Pancreas (tissue), 10 donors: ENCODE measurements around the gene GABBR2. TPM values are rescaled to one million over a fixed set of nuclear protein-coding genes. Genes with fewer than 3 reads are reported as not detected.

Experiments
- ATAC-seq, 4 donors: fragments of 200-7000 bp; cut with Tn5 transposase; one replicate each; pipeline versions ENCODE4 v1.8.0 to v1.9.1; 2020; ENCODE audit warnings: mild to moderate bottlenecking in 4 of 4, moderate library complexity in 4 of 4
- DNase-seq, 6 donors: peaks; one replicate each; pipeline ENCODE4 v3.0.0-alpha.2; 2020
- FAIRE-seq: peaks from 2 replicates; lab custom pipeline; 2012; peaks lifted over from hg19 to GRCh38; lab: Jason Lieb, UNC
- H3K27ac ChIP-seq, 4 donors: fragments of 200-600 bp; sonication (generic); 1 replicate in 3 of 4; 2 replicates in 1 of 4; pipeline versions ENCODE4 v1.5.0 to v1.8.0; 2020
- H3K27me3 ChIP-seq, 4 donors: fragments of 200-600 bp; one replicate each; pipeline ENCODE4 v1.8.0; 2021
- H3K36me3 ChIP-seq, 3 donors: fragments of 200-600 bp; sonication (generic) in 1 of 3; one replicate each; pipeline versions ENCODE4 v1.5.0 to v1.8.0; 2020 to 2021
- H3K4me1 ChIP-seq, 3 donors: fragments of 200-600 bp; one replicate each; pipeline ENCODE4 v1.8.0; 2021
- H3K4me3 ChIP-seq, 4 donors: fragments of 200-600 bp; sonication (generic) in 2 of 4; one replicate each; pipeline versions ENCODE4 v1.5.0 to v1.8.0; 2020 to 2021
- H3K9me3 ChIP-seq, 4 donors: fragments of 200-600 bp; one replicate each; pipeline ENCODE4 v1.8.0; 2021
- CTCF ChIP-seq, 4 donors: fragments of 200-600 bp; sonication (generic) in 3 of 4; IDR thresholded peaks; one replicate each; pipeline versions ENCODE4 v1.5.0 to v1.8.0; 2021; ENCODE audit warnings: antibody characterized with exemption in 4 of 4
- WGBS, 2 donors: extraction: QIAGEN DNeasy Blood & Tissue Kit; methylation state at CpG; one replicate each; pipeline ENCODE4 v1.1.7; 2013; 5-methylcytosine and 5-hydroxymethylcytosine counted together
- intact Hi-C, 3 donors: fragments of 100-400 bp; cut with DNase I; formaldehyde crosslinking; loops; one replicate each; pipeline versions ENCODE4 v1.11.1 to v1.14.2; 2022
- polyA plus RNA-seq, 2 donors: library from polyadenylated mRNA; stranded (reverse); fragments of 200-250 nt; gene quantifications; one replicate each; pipeline ENCODE4 v1.2.3, GENCODE V29; 2013
- total RNA-seq, 6 donors: library from RNA; stranded (reverse); fragmentation: NEBNext Ultra II Directional in 4 of 6; extraction: Animal tissue kit (Norgen Biotek cat#: 25700) in 4 of 6; gene quantifications; one replicate each; pipeline versions ENCODE4 v1.2.1 to v1.2.4, GENCODE V29; 2021 to 2023
- donor health status: healthy with polysubstance abuse.
- donor health status: DM: no; HTN: no; CAD: no; lungs with moderate emphysema.
- donor health status: DM: no; HTN: no; CAD: no.
- donor health status: control.
- donor health status: control.
- donor health status: Bipolar disorder and iron deficiency.
- donor health status: DM: yes; HTN: yes; CAD: no.
- donor health status: DM: no; HTN: no; CAD: no.
- donor health status: DM: no; HTN: no; CAD: no.
- donor health status: DM: yes; HTN: yes; CAD: no.

Gene GABBR2
- total and polyA plus RNA-seq, 8 donors, result 0.04 to 0.14 (median 0.07) TPM; not detected in 4

- ATAC-seq, result no peak
Measured at GRCh38 chr9:98576859-98577258, 131.9 kb downstream of the GABBR2 start.

GRCh38 chr9:98576354-98576753, 132.4 kb downstream of the GABBR2 start:
- H3K4me1 ChIP-seq, result no peaks in the 10 kb centered on the region
- no peak for ATAC-seq
- no peaks in the 10 kb centered on the region for H3K36me3 ChIP-seq
- H3K27ac ChIP-seq, result no peak overlapping the region
- H3K9me3 ChIP-seq, result no peaks in the 10 kb centered on the region
- intact Hi-C loops, result no loop called here
- DNase-seq, result no peak
- no peak for FAIRE-seq
- no peaks in the 10 kb centered on the region for H3K27me3 ChIP-seq
- no peak for TF ChIP-seq CTCF (IDR thresholded peaks at IDR 0.05)
- WGBS, 2 donors, result 89 to 90% methylated on average over 3 of the region's 3 CpGs
- H3K4me3 ChIP-seq, result no peak overlapping the region

More at GRCh38 chr9:98576859-98577258, 131.9 kb downstream of the GABBR2 start:
- H3K36me3 ChIP-seq, result no peaks in the 10 kb centered on the region
- no peak overlapping the region for H3K27ac ChIP-seq
- WGBS, 2 donors, result 69 to 81% methylated on average over 3 of the region's 3 CpGs
- no peak for TF ChIP-seq CTCF (IDR thresholded peaks at IDR 0.05)
- H3K27me3 ChIP-seq, result no peaks in the 10 kb centered on the region
- intact Hi-C loops, result no loop called here
- H3K4me3 ChIP-seq, result no peak overlapping the region
- H3K9me3 ChIP-seq, result no peaks in the 10 kb centered on the region
- DNase-seq (no peak), FAIRE-seq (no peak)
- H3K4me1 ChIP-seq, result no peaks in the 10 kb centered on the region

GRCh38 chr9:98575379-98576346, 133.1 kb downstream of the GABBR2 start:
- Histone ChIP-seq H3K4me3 (no peak overlapping the region), H3K4me1 (no peaks in the 10 kb centered on the region), H3K27ac (no peak overlapping the region), H3K27me3 (no peaks in the 10 kb centered on the region), H3K36me3 (no peaks in the 10 kb centered on the region), H3K9me3 (no peaks in the 10 kb centered on the region)
- intact Hi-C loops, result no loop called here
- no peak for DNase-seq
- no peak for TF ChIP-seq CTCF (IDR thresholded peaks at IDR 0.05)
- WGBS, 2 donors, result 64 to 76% methylated on average over 13 of the region's 13 CpGs
- no peak for FAIRE-seq
- ATAC-seq, result no peak

- DNase-seq, result no peak
- no peak for FAIRE-seq
- no peaks in the 10 kb centered on the region for H3K4me1 ChIP-seq
- H3K9me3 ChIP-seq, result no peaks in the 10 kb centered on the region
- no peak for TF ChIP-seq CTCF (IDR thresholded peaks at IDR 0.05)
- H3K27me3 ChIP-seq, result no peaks in the 10 kb centered on the region
- H3K27ac ChIP-seq, result no peak overlapping the region
- whole genome bisulfite sequencing, 2 donors, result 91 to 92% methylated on average over 5 of the region's 5 CpGs
- ATAC-seq, result no peak
- intact Hi-C loops, result no loop called here
- no peak overlapping the region for H3K4me3 ChIP-seq
- H3K36me3 ChIP-seq, result no peaks in the 10 kb centered on the region
Measured at GRCh38 chr9:98573749-98574278, 134.9 kb downstream of the GABBR2 start.

GRCh38 chr9:98572796-98573195, 135.9 kb downstream of the GABBR2 start:
- no peaks in the 10 kb centered on the region for H3K27me3 ChIP-seq
- H3K36me3 ChIP-seq, result no peaks in the 10 kb centered on the region
- WGBS, 2 donors, result 80 to 84% methylated on average over 7 of the region's 7 CpGs
- no peak for DNase-seq
- no peaks in the 10 kb centered on the region for H3K9me3 ChIP-seq
- no peaks in the 10 kb centered on the region for H3K4me1 ChIP-seq
- intact Hi-C loops, result no loop called here
- H3K4me3 ChIP-seq, result no peak overlapping the region
- TF ChIP-seq CTCF (IDR thresholded peaks at IDR 0.05), result no peak
- ATAC-seq, result no peak
- H3K27ac ChIP-seq, result no peak overlapping the region
- FAIRE-seq, result no peak
